Thymus (tissue), 11 donors: ENCODE results near the gene CD109. TPM values are rescaled to one million over a fixed set of nuclear protein-coding genes. Genes with fewer than 3 reads are reported as not detected.

Source experiments
- DNase-seq, 9 donors: peaks; one replicate each; pipeline ENCODE4 v3.0.0-alpha.2; 2013; ENCODE audit warnings: low spot score in 9 of 9, low read depth in 6 of 9, missing footprints in 1 of 9
- H3K27ac ChIP-seq, 2 donors: one replicate each; pipeline ENCODE4 v1.5.1; 2013; ENCODE audit warnings: control low read depth in 1 of 2, low read depth in 1 of 2, low read length in 1 of 2, mild to moderate bottlenecking in 1 of 2, moderate library complexity in 1 of 2
- H3K27me3 ChIP-seq, 2 donors: one replicate each; pipeline ENCODE4 v1.5.1; 2013; ENCODE audit warnings: low read length in 1 of 2; ENCODE audit not compliant: control insufficient read depth in 2 of 2, insufficient read depth in 1 of 2
- H3K36me3 ChIP-seq, 2 donors: one replicate each; pipeline ENCODE4 v1.5.1; 2013; ENCODE audit warnings: low read length in 1 of 2, mild to moderate bottlenecking in 1 of 2, moderate library complexity in 1 of 2; ENCODE audit not compliant: control insufficient read depth in 2 of 2, insufficient read depth in 2 of 2
- H3K4me1 ChIP-seq, 2 donors: one replicate each; pipeline ENCODE4 v1.5.1; 2013; ENCODE audit warnings: low read length in 2 of 2; ENCODE audit not compliant: control insufficient read depth in 2 of 2, insufficient read depth in 2 of 2
- H3K4me3 ChIP-seq, 2 donors: one replicate each; pipeline ENCODE4 v1.5.1; 2013; ENCODE audit warnings: low read length in 2 of 2, control low read depth in 1 of 2, mild to moderate bottlenecking in 1 of 2
- H3K9me3 ChIP-seq, 2 donors: one replicate each; pipeline ENCODE4 v1.5.1; 2013; ENCODE audit warnings: low read length in 1 of 2, mild to moderate bottlenecking in 1 of 2; ENCODE audit not compliant: control insufficient read depth in 2 of 2, insufficient read depth in 1 of 2
- WGBS: extraction: QIAGEN DNeasy Blood & Tissue Kit; methylation state at CpG from one replicate; pipeline ENCODE4 v1.1.7; 2013; 5-methylcytosine and 5-hydroxymethylcytosine counted together
- polyA plus RNA-seq: library from polyadenylated mRNA; stranded (reverse); fragments of 200-250 nt; gene quantifications from one replicate; pipeline ENCODE4 v1.2.3, GENCODE V29; 2013
- total RNA-seq: library from RNA; stranded (reverse); fragments of 120-200 nt; gene quantifications from one replicate; pipeline ENCODE4 v1.2.4, GENCODE V29; 2013
- donor health status: healthy.

CD109 gene
- total and polyA plus RNA-seq, 2 donors = 1.5 to 5.0 TPM

DNA sequence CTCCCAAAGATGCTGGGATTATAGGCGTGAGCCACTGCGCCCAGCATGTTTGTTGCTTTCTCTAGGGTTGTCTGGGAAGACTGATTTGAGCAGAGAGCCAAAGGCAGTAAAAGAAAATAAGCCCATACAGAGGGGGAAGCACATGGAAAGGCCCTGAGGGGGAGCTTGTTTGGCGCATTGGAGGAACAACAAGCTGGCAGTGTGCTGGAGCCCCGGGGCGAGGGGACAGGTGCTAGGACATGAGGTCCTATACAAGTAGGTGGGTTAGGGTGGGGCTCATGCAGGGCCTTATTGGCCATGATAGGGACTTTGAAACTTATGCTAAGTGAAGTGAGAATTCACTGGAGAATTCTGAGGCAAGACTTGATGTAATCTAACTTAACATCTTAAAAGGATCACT lies 35.3 kb downstream of the CD109 start:
- Histone ChIP-seq H3K27me3 (no peaks in the 10 kb centered on the region), H3K27ac (no peak overlapping the region), H3K36me3 (no peaks in the 10 kb centered on the region), H3K9me3 (no peaks in the 10 kb centered on the region), H3K4me1 (no peaks in the 10 kb centered on the region), H3K4me3 (no peak overlapping the region)
- WGBS = 97% methylated on average over 5 of the region's 5 CpGs
- DNase-seq = no peak

DNA sequence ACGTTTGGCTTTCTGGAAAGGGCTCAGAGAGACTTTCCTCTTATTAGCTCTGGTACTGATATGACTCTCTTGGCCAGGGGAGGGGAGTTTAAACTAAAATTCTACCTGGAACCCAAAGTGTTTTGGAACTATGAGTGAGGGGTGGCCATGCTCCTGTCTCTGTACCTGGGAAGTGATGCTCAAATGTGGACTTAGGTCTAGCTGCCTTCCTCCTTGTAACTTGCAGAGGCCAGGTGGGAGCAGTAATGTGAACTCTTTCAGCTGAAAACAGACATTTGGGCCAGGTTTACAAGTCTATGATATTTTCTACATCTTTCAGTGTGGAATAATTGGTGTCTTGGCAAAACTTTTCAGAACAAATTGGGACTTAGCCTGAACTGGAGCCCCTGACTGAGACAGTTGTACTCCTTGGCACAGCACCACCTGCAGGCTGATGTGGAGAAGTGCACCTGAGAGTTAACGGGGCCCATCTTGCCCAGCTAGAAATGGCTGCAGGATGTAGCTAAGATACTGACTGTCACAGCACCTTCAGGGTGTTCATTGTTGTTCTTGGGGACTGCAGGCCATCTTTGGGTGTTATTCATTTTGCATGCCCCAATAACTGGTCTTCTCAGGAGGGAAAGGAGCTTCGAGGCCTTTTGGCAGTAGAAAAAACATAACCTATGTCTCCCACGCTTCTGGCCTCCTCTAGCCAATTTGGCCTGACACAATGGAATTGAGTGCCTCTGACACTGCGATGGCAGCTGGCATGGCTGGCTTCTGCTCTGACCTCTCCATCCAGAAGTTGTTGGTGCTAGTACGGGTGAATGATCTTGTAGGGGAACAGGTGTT lies 37.1 kb downstream of the CD109 start:
- H3K27ac ChIP-seq = no peak overlapping the region
- no peaks in the 10 kb centered on the region for H3K4me1 ChIP-seq
- peak; percentile 29 to 86 (median 58) for DNase-seq
- no peaks in the 10 kb centered on the region for H3K9me3 ChIP-seq
- H3K27me3 ChIP-seq = no peaks in the 10 kb centered on the region
- no peaks in the 10 kb centered on the region for H3K36me3 ChIP-seq
- H3K4me3 ChIP-seq = no peak overlapping the region
- 79% methylated on average over 6 of the region's 6 CpGs for WGBS

DNA sequence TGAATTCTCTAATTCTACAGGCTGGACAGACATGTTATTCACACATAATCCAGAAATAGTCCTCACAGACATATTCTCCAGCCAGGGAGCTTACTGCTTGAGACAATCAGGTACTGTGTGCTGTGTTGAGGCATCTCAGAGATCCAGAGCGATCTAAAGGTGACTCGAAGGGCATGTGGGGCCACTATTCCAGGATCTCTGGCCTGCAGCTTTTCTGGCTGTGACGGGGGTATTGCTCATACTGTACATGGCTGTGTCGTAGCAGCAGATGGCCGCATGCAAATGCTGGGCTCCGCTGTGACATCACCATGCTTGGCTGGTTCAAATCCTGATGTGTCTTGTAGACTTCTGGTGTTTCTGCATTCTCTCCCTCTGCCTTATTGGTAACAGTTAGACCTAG lies 37.8 kb downstream of the CD109 start:
- 98% methylated on average over 6 of the region's 6 CpGs for WGBS
- no peak overlapping the region for H3K4me3 ChIP-seq

DNA sequence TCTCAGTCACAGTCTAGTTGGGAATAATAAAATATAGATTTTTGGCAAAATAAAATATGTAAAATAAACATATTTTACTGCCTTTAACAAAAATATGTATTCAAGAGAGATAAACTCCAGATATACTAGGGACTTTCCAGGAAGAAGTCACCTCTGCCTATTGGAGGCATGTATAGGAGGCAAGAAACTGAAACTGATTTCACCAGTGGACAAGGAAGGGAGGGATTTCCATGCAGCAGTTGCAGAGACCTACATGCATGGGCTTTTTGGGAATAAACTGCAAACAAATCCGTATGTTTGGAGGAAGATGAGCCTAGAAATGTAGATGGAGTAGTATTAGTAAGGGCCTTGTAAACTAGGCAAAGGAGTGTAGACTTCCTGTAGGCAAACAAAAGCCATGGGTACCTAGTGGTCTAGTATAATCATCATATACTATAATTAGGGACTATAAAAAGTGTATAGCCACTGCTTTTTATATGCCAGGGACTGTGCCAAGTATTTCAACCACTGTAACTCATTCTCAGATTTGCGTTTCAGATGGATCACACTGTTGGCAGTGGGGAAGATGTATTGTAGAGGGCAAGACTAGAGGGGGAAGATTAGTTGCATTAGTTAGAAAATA lies 38.9 kb downstream of the CD109 start:
- Histone ChIP-seq H3K4me3 (no peak overlapping the region), H3K9me3 (no peaks in the 10 kb centered on the region), H3K36me3 (no peaks in the 10 kb centered on the region), H3K27ac (no peak overlapping the region), H3K4me1 (no peaks in the 10 kb centered on the region), H3K27me3 (no peaks in the 10 kb centered on the region)
- WGBS = 92% methylated on average over 2 of the region's 2 CpGs
- no peak for DNase-seq

More for the DNA sequence above, 37.8 kb downstream of the CD109 start:
- Histone ChIP-seq H3K27me3 (no peaks in the 10 kb centered on the region), H3K4me1 (no peaks in the 10 kb centered on the region), H3K36me3 (no peaks in the 10 kb centered on the region), H3K27ac (no peak overlapping the region), H3K9me3 (no peaks in the 10 kb centered on the region)
- no peak for DNase-seq

DNA sequence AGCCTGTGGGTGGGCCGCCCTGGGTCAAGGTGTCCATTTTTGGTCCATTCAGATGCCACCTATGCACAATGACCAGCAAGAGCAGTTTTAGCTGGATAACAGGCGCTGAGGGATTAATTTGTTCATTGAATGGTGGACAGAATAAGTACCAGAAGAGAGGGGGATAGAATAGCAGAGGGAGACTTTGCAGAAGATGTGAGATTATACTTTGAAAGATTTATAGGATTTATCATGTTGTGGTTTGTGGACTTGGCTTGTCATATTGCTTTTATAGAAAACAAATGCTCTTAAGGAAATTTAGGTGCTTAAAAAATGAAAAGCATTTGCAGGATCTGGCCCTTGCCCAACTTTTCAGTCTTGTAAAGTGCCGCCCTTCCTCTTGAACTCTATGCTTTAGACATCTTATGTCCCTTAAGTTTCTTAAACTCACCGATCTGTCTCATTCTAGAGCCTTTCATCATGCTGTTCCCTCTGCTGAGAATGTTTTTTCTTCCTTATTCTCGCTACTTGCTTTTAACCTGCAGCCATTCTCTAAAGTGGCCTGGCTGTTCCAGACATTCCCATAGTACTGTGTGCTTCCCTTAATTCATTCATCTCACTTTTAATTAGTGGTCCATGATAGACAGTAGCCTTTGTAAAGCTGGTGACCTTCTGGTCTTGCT lies 42.5 kb downstream of the CD109 start:
- Histone ChIP-seq H3K36me3 (no peaks in the 10 kb centered on the region), H3K9me3 (no peaks in the 10 kb centered on the region), H3K27ac (no peak overlapping the region), H3K4me3 (no peak overlapping the region), H3K4me1 (no peaks in the 10 kb centered on the region), H3K27me3 (no peaks in the 10 kb centered on the region)
- WGBS = 79% methylated on average over 5 of the region's 5 CpGs
- DNase-seq = no peak

DNA sequence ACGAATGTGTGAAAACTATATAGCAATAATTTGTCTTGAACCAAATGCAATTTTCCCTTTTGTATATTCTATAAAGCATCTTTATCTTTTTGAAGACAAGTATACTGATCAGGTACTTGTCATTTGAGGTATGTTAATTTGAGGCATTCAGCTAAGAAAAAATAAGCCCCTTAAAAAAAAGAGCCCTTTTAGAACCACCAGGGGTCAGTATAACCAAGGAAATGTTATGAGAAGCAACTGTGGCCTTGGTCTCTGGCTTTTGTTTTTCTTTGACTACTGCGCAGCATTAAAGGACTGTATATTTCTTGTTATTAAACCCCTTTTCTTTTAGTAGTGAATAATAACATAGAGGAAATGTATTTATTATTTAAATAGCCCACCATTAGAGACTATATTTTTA lies 43.1 kb downstream of the CD109 start:
- no peaks in the 10 kb centered on the region for H3K9me3 ChIP-seq
- 89% methylated on average over 2 of the region's 2 CpGs for WGBS
- DNase-seq = peak; percentile 11 to 82 (median 52)
- no peaks in the 10 kb centered on the region for H3K4me1 ChIP-seq
- no peaks in the 10 kb centered on the region for H3K27me3 ChIP-seq
- H3K27ac ChIP-seq = no peak overlapping the region
- H3K36me3 ChIP-seq = no peaks in the 10 kb centered on the region
- H3K4me3 ChIP-seq = no peak overlapping the region

DNA sequence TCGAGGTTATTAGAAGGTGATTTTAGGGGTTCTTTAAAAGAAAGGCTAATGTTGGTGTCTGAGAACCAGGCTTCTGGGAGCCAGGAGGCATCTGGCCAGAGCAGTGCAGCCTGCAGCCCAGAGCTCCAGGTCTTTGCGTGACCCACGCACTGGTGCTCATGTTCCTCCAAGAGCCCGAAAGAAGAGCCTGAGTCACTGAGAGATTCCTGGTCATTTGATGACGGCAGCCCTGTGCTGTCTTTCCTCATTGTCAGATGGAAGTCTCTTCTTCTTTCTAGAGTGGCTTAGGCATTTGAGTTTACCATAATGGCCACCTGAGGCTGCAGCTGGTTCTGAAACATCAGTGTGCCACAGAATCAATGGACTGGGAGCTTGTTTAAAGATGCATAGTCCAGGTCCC lies 46.4 kb downstream of the CD109 start:
- Histone ChIP-seq H3K4me3 (no peak overlapping the region), H3K27me3 (no peaks in the 10 kb centered on the region), H3K9me3 (no peaks in the 10 kb centered on the region), H3K4me1 (no peaks in the 10 kb centered on the region), H3K27ac (no peak overlapping the region), H3K36me3 (no peaks in the 10 kb centered on the region)
- DNase-seq = no peak
- 97% methylated on average over 5 of the region's 5 CpGs for WGBS

DNA sequence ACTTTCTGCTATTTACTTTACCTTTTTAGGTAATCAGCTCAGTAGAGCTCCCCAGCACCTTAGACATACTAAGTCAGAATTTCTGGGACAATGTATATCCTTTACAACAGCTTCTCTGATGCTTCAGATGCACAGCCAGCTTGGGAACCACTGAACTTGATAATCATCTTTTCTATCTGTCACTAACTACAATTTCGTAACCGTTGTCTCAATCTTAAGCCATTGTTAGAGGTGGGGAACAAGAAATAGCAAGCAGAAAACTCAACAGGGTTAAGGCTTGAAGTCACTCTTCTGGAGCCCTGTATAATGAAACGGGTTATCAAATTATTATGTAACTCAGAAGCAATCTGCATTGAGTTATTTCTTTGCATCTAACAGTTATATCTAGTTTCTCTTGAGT lies 47.1 kb downstream of the CD109 start:
- H3K27ac ChIP-seq = no peak overlapping the region
- no peak for DNase-seq
- WGBS = 95% methylated on average over 3 of the region's 3 CpGs
- H3K4me3 ChIP-seq = no peak overlapping the region
- no peaks in the 10 kb centered on the region for H3K4me1 ChIP-seq
- H3K27me3 ChIP-seq = no peaks in the 10 kb centered on the region
- no peaks in the 10 kb centered on the region for H3K9me3 ChIP-seq
- no peaks in the 10 kb centered on the region for H3K36me3 ChIP-seq

DNA sequence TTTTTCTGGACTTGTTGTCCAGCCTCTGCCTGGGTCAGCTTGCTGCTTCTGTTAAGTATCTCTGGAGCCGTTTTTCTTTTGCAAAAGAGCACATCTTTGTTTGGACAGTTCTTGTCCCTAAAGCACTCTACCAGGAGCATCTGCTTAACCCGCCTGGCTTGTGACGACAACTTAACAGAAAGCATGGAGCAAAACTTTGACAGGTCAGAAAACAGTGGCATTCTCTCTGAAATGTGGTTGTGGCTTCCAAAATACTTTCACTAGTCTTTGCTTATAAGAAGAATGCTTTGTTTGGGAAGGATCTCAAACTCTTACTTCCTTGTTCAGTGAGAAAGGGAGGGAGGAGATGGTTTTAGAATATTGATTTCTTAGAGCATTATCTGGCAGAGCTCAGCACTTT lies 47.6 kb downstream of the CD109 start:
- no peak for DNase-seq
- Histone ChIP-seq H3K9me3 (no peaks in the 10 kb centered on the region), H3K27me3 (no peaks in the 10 kb centered on the region), H3K4me1 (no peaks in the 10 kb centered on the region), H3K4me3 (no peak overlapping the region), H3K27ac (no peak overlapping the region), H3K36me3 (no peaks in the 10 kb centered on the region)
- 92% methylated on average over 3 of the region's 3 CpGs for WGBS
